ENCODE data around the gene CYP2U1. TPM values are rescaled to one million over a fixed set of nuclear protein-coding genes. Genes with fewer than 3 reads are reported as not detected.

CYP2U1 gene
- total RNA-seq, 2 donors from 2014 or later, result 0.90 to 1.3 TPM

Other genes starting within 250 kb of the CYP2U1 start
- gene PAPSS1, start 211.3 kb upstream of the CYP2U1 start, total RNA-seq, result 10 to 100 TPM; 31.0 to 32.5 TPM
- 1 to 10 TPM in 1 of 2 donors, under 1 TPM in 1; 0.19 to 1.2 TPM for gene SGMS2, start 106.6 kb upstream of the CYP2U1 start, total RNA-seq
- 10 to 100 TPM; 26.8 to 36.5 TPM for gene HADH, start 58.3 kb downstream of the CYP2U1 start, total RNA-seq
- gene LEF1, start 237.4 kb downstream of the CYP2U1 start, total RNA-seq, result 10 to 100 TPM; 73.4 to 93.4 TPM

All from activated T-helper 17 cell treated with anti-CD3 and anti-CD28 coated beads, Interleukin-2, amount 50 U/mL, for 72 hours (primary cell).